ENCODE results near the gene RELL2. TPM values are rescaled to one million over a fixed set of nuclear protein-coding genes. Genes with fewer than 3 reads are reported as not detected.

The RELL2 gene
- total RNA-seq, 4 donors from 2014 or later, result 0.16 to 1.1 TPM; not detected in 2

DNA sequence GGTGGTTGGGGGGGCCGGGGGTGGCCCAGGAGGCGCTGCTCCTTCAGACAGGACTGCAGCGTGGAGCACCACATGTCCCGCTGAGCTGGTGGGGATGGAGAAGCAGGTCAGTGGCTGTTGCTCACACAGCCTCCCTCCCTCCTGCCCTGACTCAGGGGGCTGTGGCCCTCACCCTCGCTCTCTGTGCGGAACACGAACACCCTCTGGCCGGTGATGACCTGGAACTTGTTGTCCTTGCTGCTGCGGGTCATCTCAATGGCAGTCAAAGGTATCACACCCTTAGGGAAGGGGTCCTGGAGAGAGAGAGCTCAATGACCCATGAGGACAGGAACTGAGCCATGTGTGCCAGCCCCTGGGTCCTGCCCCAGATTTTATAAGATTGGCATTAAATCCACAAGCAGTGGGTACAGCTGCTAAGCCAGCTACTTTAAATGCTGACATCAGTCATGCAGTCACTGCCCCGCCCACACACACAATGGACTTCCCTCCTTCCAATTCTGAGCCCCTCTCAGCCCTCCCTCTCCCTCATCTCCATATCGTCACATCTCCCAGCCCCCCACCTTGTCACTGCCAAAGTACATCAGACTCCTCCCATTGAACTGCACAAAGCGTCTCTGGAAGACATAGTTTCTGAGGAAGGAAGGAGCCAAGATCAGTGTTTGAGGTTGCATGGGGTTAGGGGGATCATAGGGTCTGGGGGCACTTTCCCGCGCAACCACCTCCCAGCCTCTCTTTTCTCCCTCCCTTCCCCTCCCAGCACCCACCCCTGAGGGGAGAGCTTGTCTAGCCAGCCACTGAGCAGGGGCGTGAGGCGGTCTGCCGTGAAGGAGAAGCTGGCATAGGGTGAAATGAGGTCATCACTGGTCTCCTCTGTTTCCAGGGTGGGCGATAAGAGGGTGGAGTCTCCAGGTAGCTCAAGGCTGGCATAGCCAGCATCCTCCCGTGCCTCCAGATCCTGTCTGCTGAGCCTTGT is 36.3 kb downstream of the RELL2 start:
- in situ Hi-C loops (cut with MboI; ENCODE audit: low sequenced_read_pairs in 4 of 4) (no loop called here), intact Hi-C loops (cut with DNase I; ENCODE audit: low total_unique reads) (no loop called here)
- Histone ChIP-seq H3K4me3 (no peak overlapping the region), H3K36me3 (no peaks in the 10 kb centered on the region), H3K4me1 (no peaks in the 10 kb centered on the region), H3K27me3 (no peaks in the 10 kb centered on the region), H3K9me3 (no peaks in the 10 kb centered on the region), H3K27ac (no peak overlapping the region)
- no peak for DNase-seq
- TF ChIP-seq CTCF (IDR thresholded peaks at IDR 0.05 in 4 of 5, conservative IDR thresholded peaks at IDR 0.05 in 1 of 5) (no peak), POLR2A (IDR thresholded peaks at IDR 0.05) (no peak)
- ATAC-seq, result no peak

DNA sequence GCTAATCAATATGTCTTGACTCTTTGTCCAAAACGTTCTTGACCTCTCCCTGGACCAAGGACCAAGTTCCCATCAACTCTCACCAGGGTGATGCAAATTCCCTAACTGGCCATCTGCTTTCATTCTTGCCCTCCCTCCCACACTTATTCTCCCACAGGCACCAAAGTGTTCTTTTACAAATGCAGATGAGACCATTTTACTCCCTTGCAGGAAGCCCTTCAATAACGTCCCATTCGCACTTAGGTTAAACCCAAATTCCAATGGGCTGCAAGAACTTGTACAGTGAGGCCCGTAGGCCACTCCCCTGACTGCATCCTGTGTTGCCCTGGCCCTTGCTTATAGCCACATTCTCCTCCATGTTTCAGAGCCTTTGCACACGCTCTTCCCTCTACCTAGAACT is 38.0 kb downstream of the RELL2 start:
- DNase-seq (no peak), ATAC-seq (no peak)
- Histone ChIP-seq H3K36me3 (no peaks in the 10 kb centered on the region), H3K4me3 (no peak overlapping the region), H3K9me3 (no peaks in the 10 kb centered on the region), H3K4me1 (no peaks in the 10 kb centered on the region), H3K27ac (no peak overlapping the region), H3K27me3 (no peaks in the 10 kb centered on the region)
- intact Hi-C loops (cut with DNase I; ENCODE audit: low total_unique reads), result no loop called here
- in situ Hi-C loops (cut with MboI; ENCODE audit: low sequenced_read_pairs in 4 of 4), result loop anchor here (25.0 kb wide), 1 partner anchor 463 kb away; no protein-coding TSS in a partner anchor
- TF ChIP-seq CTCF (IDR thresholded peaks at IDR 0.05 in 4 of 5, conservative IDR thresholded peaks at IDR 0.05 in 1 of 5), result no peak
- no peak for TF ChIP-seq POLR2A (IDR thresholded peaks at IDR 0.05)

DNA sequence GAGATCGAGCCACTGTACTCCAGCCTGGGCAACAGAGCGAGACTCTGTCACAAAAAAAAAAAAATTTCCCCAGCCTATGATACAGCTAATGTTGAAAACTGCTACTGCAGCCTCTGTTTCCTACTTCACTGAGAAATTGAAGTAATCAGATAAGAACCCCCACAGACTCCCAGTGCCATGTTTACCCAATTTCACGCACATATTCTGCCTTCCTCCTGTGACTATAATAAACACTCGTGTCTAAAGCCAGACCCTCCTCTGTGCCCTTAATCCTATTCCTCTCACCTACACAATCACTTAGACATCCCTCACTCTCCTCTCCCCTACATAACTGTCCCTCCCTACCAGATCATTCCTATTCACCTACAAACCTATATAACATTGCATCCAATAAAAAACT is 38.9 kb downstream of the RELL2 start:
- intact Hi-C loops (cut with DNase I; ENCODE audit: low total_unique reads), result no loop called here
- ATAC-seq, result no peak
- DNase-seq, result no peak
- H3K9me3 ChIP-seq, result no peaks in the 10 kb centered on the region
- no peaks in the 10 kb centered on the region for H3K27me3 ChIP-seq
- in situ Hi-C loops (cut with MboI; ENCODE audit: low sequenced_read_pairs in 4 of 4), result loop anchor here (25.0 kb wide), 1 partner anchor 462 kb away; no protein-coding TSS in a partner anchor
- TF ChIP-seq POLR2A (IDR thresholded peaks at IDR 0.05), result no peak
- H3K27ac ChIP-seq, result no peak overlapping the region
- no peaks in the 10 kb centered on the region for H3K36me3 ChIP-seq
- no peaks in the 10 kb centered on the region for H3K4me1 ChIP-seq
- H3K4me3 ChIP-seq, result no peak overlapping the region

DNA sequence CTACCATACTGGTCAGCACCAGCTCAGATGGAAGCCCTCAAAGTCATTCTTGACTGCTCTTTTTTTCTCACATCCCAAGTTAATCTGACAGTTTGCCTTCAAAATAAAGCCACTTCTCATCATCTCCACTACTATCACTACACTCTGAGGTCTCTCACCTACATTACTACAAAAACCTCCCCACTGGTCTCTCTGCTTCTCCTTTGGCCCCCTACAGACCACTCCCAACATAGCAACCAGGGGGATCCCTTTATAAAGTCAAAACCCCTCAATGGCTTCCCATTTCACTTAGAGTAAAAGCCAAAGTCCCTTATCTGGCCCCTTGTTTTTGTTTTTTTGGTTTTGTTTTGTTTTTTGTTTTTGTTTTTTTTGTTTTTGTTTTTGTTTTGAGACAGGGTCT is 40.6 kb downstream of the RELL2 start:
- peaks cover 0 to 7% (median under 1%) of the 10 kb centered on the region in 3 donors for H3K27me3 ChIP-seq

More for the DNA sequence above, 40.6 kb downstream of the RELL2 start:
- ATAC-seq (no peak), DNase-seq (no peak)
- Histone ChIP-seq H3K36me3 (no peaks in the 10 kb centered on the region), H3K27ac (no peak overlapping the region), H3K4me3 (no peak overlapping the region), H3K4me1 (no peaks in the 10 kb centered on the region), H3K9me3 (no peaks in the 10 kb centered on the region)
- TF ChIP-seq POLR2A (IDR thresholded peaks at IDR 0.05) (no peak), CTCF (IDR thresholded peaks at IDR 0.05 in 4 of 5, conservative IDR thresholded peaks at IDR 0.05 in 1 of 5) (no peak)
- in situ Hi-C loops (cut with MboI; ENCODE audit: low sequenced_read_pairs in 4 of 4), result loop anchor here (25.0 kb wide), 1 partner anchor 460 kb away; no protein-coding TSS in a partner anchor
- intact Hi-C loops (cut with DNase I; ENCODE audit: low total_unique reads), result no loop called here
